IMR-90 (cell line): ENCODE results near the gene DENND6A. TPM values are rescaled to one million over a fixed set of nuclear protein-coding genes. Genes with fewer than 3 reads are reported as not detected.

Source experiments
- ATAC-seq: fragments of 200-7000 bp; cut with Tn5 transposase; 2 replicates; pipeline ENCODE4 v1.9.1; 2020; ENCODE audit warnings: low read depth, mild to moderate bottlenecking, moderate library complexity
- BruUV-seq: library from RNA; stranded (reverse); fragments of 400-500 nt; replicated peaks from 2 replicates; lab custom pipeline; 2021; lab: Mats Ljungman, UMichigan
- CTCF ChIA-PET: fragments of 300-600 bp; formaldehyde crosslinking; extraction: SDS; loops from one replicate; lab custom pipeline; 2021; ENCODE audit warnings: antibody characterized with exemption; lab: Yijun Ruan, JAX
- POLR2A ChIA-PET: fragments of 300-600 bp; sonication (Branson Sonifier 250); formaldehyde crosslinking; loops from one replicate; lab custom pipeline; 2022; ENCODE audit warnings: antibody characterized with exemption; ENCODE audit not compliant: unreplicated experiment; lab: Charles Lee
- DNase-seq: peaks from one replicate; pipeline ENCODE4 v3.0.0; 2013
- H2AFZ ChIP-seq: replicated peaks from 2 replicates; pipeline ENCODE3; 2013; ENCODE audit warnings: low read length, mild to moderate bottlenecking; ENCODE audit not compliant: poor library complexity
- H2AK5ac ChIP-seq: 2 replicates; pipeline ENCODE4 v1.6.1; 2013; ENCODE audit warnings: low read depth, low read length, inconsistent platforms
- H2AK9ac ChIP-seq: replicated peaks from 2 replicates; pipeline ENCODE3; 2013; ENCODE audit warnings: mild to moderate bottlenecking, low read depth, low read length, moderate library complexity; ENCODE audit not compliant: poor library complexity
- H2BK120ac ChIP-seq: 2 replicates; pipeline ENCODE4 v1.6.1; 2013; ENCODE audit warnings: low read depth, low read length, inconsistent platforms
- H2BK15ac ChIP-seq: 3 replicates; pipeline ENCODE4 v1.6.1; 2013; ENCODE audit warnings: low read depth, low read length, inconsistent platforms
- H2BK20ac ChIP-seq: 2 replicates; pipeline ENCODE4 v1.6.1; 2013; ENCODE audit warnings: low read depth, mild to moderate bottlenecking, inconsistent platforms, low read length, moderate library complexity
- H2BK5ac ChIP-seq: 2 replicates; pipeline ENCODE4 v1.6.1; 2013; ENCODE audit warnings: mild to moderate bottlenecking, low read depth, low read length, inconsistent platforms; ENCODE audit not compliant: poor library complexity, severe bottlenecking
- H3K14ac ChIP-seq: replicated peaks from 2 replicates; pipeline ENCODE4 v1.6.1; 2013; ENCODE audit warnings: low read depth, low read length, inconsistent platforms
- H3K18ac ChIP-seq: 2 replicates; pipeline ENCODE4 v1.6.1; 2013; ENCODE audit warnings: low read depth, low read length, control low read depth
- H3K23ac ChIP-seq: 2 replicates; pipeline ENCODE4 v1.6.1; 2013; ENCODE audit warnings: low read depth, low read length, inconsistent platforms
- H3K27ac ChIP-seq: 2 replicates; pipeline ENCODE4 v1.5.1; 2013; ENCODE audit warnings: mild to moderate bottlenecking, control low read depth, low read length; ENCODE audit not compliant: insufficient read depth
- H3K27me3 ChIP-seq: 2 replicates; pipeline ENCODE4 v1.6.1; 2013; ENCODE audit warnings: low read length; ENCODE audit not compliant: control insufficient read depth, insufficient read depth
- H3K36me3 ChIP-seq: 2 replicates; pipeline ENCODE4 v1.6.1; 2013; ENCODE audit warnings: low read length, mixed read lengths; ENCODE audit not compliant: control insufficient read depth, insufficient read depth
- H3K4ac ChIP-seq: 2 replicates; pipeline ENCODE4 v1.6.1; 2013; ENCODE audit warnings: low read depth, low read length, inconsistent platforms
- H3K4me1 ChIP-seq: 2 replicates; pipeline ENCODE4 v1.6.1; 2013; ENCODE audit warnings: low read length, mixed read lengths; ENCODE audit not compliant: control insufficient read depth, insufficient read depth
- H3K4me2 ChIP-seq: 2 replicates; pipeline ENCODE4 v1.6.1; 2013; ENCODE audit warnings: low read depth, mild to moderate bottlenecking, control low read depth, low read length, moderate library complexity
- H3K4me3 ChIP-seq: 2 replicates; pipeline ENCODE4 v1.5.1; 2013; ENCODE audit warnings: low read depth, mild to moderate bottlenecking, control low read depth, low read length, moderate library complexity; ENCODE audit not compliant: insufficient read depth
- H3K56ac ChIP-seq: 2 replicates; pipeline ENCODE4 v1.6.1; 2013; ENCODE audit warnings: low read length, inconsistent platforms; ENCODE audit not compliant: insufficient read depth; ENCODE audit errors: extremely low read depth
- H3K79me1 ChIP-seq, 2 experiments: 2 replicates each; pipeline ENCODE4 v1.6.1; 2013; ENCODE audit warnings: low read length in 2 of 2, inconsistent platforms in 1 of 2, low read depth in 1 of 2
- H3K9ac ChIP-seq: 2 replicates; pipeline ENCODE4 v1.6.1; 2013; ENCODE audit warnings: low read depth, low read length, control low read depth
- H3K9me1 ChIP-seq: 2 replicates; pipeline ENCODE4 v1.6.1; 2013; ENCODE audit warnings: low read length, inconsistent platforms; ENCODE audit not compliant: insufficient read depth
- H3K9me3 ChIP-seq: 2 replicates; pipeline ENCODE4 v1.6.1; 2013; ENCODE audit warnings: low read length; ENCODE audit not compliant: control insufficient read depth, insufficient read depth
- H4K20me1 ChIP-seq: 2 replicates; pipeline ENCODE4 v1.6.1; 2013; ENCODE audit warnings: low read length, inconsistent platforms; ENCODE audit not compliant: insufficient read depth
- H4K5ac ChIP-seq: 2 replicates; pipeline ENCODE4 v1.6.1; 2013; ENCODE audit warnings: mild to moderate bottlenecking, low read depth, low read length, control low read depth
- H4K8ac ChIP-seq, 2 experiments: 2 replicates each; pipeline ENCODE4 v1.6.1; 2013; ENCODE audit warnings: low read depth in 2 of 2, low read length in 2 of 2, control low read depth in 1 of 2, inconsistent platforms in 1 of 2
- H4K91ac ChIP-seq: 2 replicates; pipeline ENCODE4 v1.6.1; 2013; ENCODE audit warnings: low read depth, low read length, inconsistent platforms; ENCODE audit not compliant: insufficient read depth
- CHD1 ChIP-seq: IDR thresholded peaks from 2 replicates; pipeline ENCODE4 v1.6.1; 2012; ENCODE audit warnings: low read depth, low read length, improper control_type of control experiment
- WGBS, 2 experiments: methylation state at CpG; one replicate each; pipeline versions ENCODE4 v1.1.5 to v1.1.7; 2013; ENCODE audit warnings: missing lambda C conversion rate in 2 of 2; ENCODE audit not compliant: insufficient read length in 1 of 2; ENCODE audit errors: extremely low coverage in 2 of 2; 5-methylcytosine and 5-hydroxymethylcytosine counted together
- dilution Hi-C: fragments of 300-500 bp; cut with HindIII; formaldehyde crosslinking; loops from one replicate; pipeline ENCODE4 v1.14.3; 2018; ENCODE audit warnings: low sequenced_read_pairs; ENCODE audit not compliant: unreplicated experiment
- in situ Hi-C: fragments of 300-500 bp; cut with MboI; formaldehyde crosslinking; loops from 3 replicates; pipeline ENCODE4 v1.14.3; 2019; ENCODE audit warnings: low sequenced_read_pairs, inconsistent platforms, mixed read lengths
- intact Hi-C: fragments of 100-400 bp; cut with micrococcal nuclease; formaldehyde crosslinking; loops from 2 replicates; pipeline ENCODE4 v1.10.0; 2022
- polyA plus RNA-seq, 3 experiments: library from polyadenylated mRNA; depleted of rRNA; stranded (reverse); fragments of >200 nt; gene quantifications; 2 replicates each; pipeline ENCODE4 v1.2.3, GENCODE V29; 2012; ENCODE audit warnings: low replicate concordance in 1 of 3
- total RNA-seq: library from RNA; depleted of rRNA; stranded (reverse); fragments of >200 nt; gene quantifications from 2 replicates; pipeline ENCODE4 v1.2.3, GENCODE V29; 2012

Gene DENND6A
- total and polyA plus RNA-seq, 2 of the 4 experiments (the other 2 are of a cell fraction), result 3.8 to 9.0 TPM

DNA sequence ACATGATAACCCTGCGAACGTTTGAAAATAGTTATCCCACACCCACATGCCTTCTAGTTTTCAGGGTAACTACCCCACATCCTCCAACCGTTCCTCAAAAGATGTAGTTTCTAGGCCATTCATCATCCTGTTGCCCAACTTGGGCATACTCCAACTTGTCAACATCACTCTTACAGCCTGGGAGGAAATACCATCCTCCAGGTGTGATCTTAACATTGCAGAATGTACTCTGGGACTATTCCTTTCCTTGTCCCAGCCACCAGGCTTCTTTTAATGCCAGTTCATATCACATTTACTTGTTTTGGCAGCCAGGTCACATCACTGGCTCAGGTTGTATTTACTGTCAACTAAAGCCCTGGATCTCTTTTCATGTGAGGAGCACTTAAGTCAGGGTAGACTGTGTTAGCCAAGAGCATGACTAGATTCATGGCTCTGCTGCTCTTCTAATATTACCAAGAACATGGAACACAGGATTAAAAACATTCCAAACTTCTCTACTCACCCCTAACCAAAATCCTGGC is 4.0 kb upstream of the DENND6A start:
- DNase-seq, result peak; percentile 45
- CTCF ChIA-PET, result no interaction called here
- no peak for ATAC-seq

More for the DNA sequence above, 4.0 kb upstream of the DENND6A start:
- Histone ChIP-seq H4K91ac (no peak overlapping the region), H3K14ac (no peak overlapping the region), H2BK120ac (no peak overlapping the region), H4K20me1 (no peaks in the 10 kb centered on the region), H2BK5ac (no peak overlapping the region), H3K9me1 (peaks cover 5% of the 10 kb centered on the region), H3K9ac (no peak overlapping the region), H4K8ac (no peak overlapping the region), H3K23ac (no peak overlapping the region), H3K27ac (no peak overlapping the region), H2AK5ac (no peak overlapping the region), H3K9me3 (no peaks in the 10 kb centered on the region), H3K56ac (no peak overlapping the region), H3K36me3 (no peaks in the 10 kb centered on the region), H2BK20ac (no peak overlapping the region), H2AFZ (no peak overlapping the region), H3K18ac (no peak overlapping the region), H3K79me1 (peaks cover 0 to 12% of the 10 kb centered on the region in 2 experiments; a peak in 3 of 4 replicates), H2BK15ac (no peak overlapping the region), H4K5ac (no peak overlapping the region), H3K27me3 (no peaks in the 10 kb centered on the region), H3K4me2 (no peak overlapping the region), H3K4me3 (no peak overlapping the region), H3K4ac (no peak overlapping the region), H2AK9ac (no peak overlapping the region), H3K4me1 (no peaks in the 10 kb centered on the region)
- BruUV-seq, result no TSS peak
- POLR2A ChIA-PET, result no interaction called here
- in situ Hi-C loops, result no loop called here
- dilution Hi-C loops, result no loop called here
- TF ChIP-seq CHD1, result no peak
- intact Hi-C loops, result no loop called here
- no CpG with 5 or more reads among the region's 3 CpGs for whole genome bisulfite sequencing, 2 experiments
